ENCODE measurements around the gene PCDHGA1. TPM values are rescaled to one million over a fixed set of nuclear protein-coding genes. Genes with fewer than 3 reads are reported as not detected.
"Not testable (repeated sequence)": the region's sequence is repeated elsewhere in the genome, so short reads cannot be mapped to it uniquely, and the experiment has no call there.

Gene PCDHGA1
- total RNA-seq, 1 donor from 2014 or later, result 4.6 TPM

DNA sequence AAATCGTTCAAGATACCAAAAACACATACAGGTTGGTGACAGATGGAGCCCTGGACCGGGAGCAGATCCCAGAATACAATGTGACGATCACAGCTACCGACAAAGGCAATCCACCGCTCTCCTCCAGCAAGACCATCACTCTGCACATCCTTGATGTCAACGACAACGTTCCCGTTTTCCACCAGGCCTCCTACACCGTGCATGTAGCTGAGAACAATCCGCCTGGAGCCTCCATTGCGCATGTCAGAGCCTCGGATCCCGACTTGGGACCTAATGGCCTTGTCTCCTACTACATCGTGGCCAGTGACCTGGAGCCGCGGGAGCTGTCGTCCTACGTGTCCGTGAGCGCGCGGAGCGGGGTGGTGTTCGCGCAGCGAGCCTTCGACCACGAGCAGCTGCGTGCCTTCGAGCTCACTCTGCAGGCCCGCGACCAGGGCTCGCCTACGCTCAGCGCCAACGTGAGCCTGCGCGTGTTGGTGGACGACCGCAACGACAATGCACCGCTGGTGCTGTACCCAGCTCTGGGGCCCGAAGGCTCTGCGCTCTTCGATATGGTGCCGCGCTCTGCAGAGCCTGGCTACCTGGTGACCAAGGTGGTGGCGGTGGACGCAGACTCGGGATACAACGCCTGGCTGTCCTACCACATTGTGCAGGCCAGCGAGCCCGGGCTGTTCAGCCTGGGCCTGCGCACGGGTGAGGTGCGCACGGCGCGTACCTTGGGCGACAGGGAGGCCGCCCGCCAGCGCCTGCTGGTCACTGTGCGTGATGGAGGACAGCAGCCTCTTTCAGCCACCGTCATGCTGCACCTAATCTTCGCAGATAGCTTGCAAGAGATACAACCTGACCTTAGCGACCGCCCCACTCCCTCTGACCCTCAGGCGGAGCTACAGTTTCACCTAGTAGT is 41.5 kb downstream of the PCDHGA1 start:
- intact Hi-C loops (cut with DNase I), result loop anchor here (2.0 kb wide), 1 partner anchor 19 kb away; no protein-coding TSS in a partner anchor

DNA sequence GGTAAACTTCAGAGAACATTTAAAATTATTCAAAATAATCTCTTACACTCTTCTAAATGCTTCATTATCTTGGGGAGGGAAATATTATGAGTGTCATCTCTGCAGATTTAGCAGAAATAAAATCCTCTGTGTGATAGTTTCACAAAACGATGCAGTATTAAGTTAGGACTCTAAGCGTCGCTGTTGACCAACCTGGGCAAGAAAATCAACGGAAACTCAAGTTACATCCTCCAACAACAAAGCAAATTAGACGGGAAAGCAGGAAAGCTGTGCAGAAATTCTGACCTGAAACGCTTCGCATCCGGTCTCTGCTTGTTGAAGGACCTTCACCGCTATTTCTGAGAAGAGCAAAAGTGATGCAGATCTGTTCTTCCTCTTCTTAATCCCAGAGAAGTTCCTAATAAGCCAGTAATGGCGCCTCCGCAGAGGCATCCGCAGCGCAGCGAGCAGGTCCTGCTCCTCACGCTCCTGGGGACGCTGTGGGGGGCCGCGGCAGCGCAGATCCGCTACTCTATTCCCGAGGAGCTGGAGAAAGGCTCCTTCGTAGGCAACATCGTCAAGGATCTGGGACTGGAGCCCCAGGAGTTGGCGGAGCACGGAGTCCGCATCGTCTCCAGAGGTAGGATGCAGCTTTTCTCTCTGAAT is 43.5 kb downstream of the PCDHGA1 start, which contains the start of gene PCDHGA6:
PCDHGA6 (plus strand) TSS at position 219 of the 645 bp plus-strand sequence; CDS start at position 412, 193 bp downstream.
- intact Hi-C loops (cut with DNase I), result no loop called here
- no peak for DNase-seq (ENCODE audit: low spot score)

More for the DNA sequence above, 41.5 kb downstream of the PCDHGA1 start:
- DNase-seq (ENCODE audit: low spot score), result no peak

DNA sequence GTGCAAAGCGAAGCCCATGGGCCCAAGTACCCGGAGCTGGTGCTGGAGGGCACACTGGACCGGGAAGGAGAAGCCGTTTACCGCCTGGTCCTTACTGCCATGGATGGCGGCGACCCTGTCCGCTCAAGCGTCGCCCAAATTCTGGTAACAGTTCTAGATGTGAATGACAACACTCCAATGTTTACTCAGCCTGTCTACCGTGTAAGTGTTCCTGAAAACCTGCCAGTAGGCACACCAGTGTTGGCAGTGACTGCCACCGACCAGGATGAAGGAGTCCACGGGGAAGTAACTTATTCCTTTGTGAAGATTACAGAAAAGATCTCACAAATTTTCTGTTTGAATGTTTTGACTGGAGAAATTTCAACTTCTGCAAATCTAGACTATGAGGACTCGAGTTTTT is 44.3 kb downstream of the PCDHGA1 start:
- intact Hi-C loops (cut with DNase I), result no loop called here

DNA sequence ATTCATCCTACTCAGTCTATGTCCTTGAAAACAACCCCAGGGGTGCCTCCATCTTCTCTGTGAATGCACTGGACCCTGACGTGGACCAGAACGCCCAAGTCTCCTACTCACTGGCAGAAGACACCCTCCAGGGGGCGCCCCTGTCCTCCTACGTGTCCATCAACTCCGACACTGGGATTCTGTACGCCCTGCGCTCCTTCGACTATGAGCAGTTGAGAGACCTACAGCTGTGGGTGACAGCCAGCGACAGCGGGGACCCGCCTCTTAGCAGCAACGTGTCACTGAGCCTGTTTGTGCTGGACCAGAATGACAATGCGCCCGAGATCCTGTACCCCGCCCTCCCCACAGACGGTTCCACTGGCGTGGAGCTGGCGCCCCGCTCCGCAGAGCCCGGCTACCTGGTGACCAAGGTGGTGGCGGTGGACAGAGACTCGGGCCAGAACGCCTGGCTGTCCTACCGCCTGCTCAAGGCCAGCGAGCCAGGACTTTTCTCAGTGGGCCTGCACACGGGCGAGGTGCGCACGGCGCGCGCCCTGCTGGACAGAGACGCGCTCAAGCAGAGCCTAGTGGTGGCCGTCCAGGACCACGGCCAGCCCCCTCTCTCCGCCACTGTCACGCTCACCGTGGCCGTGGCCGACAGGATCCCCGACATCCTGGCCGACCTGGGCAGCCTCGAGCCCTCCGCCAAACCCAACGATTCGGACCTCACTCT is 45.3 kb downstream of the PCDHGA1 start:
- DNase-seq (ENCODE audit: low spot score); intact Hi-C loops (cut with DNase I): not testable (repeated sequence)

More for the DNA sequence above, 44.3 kb downstream of the PCDHGA1 start:
- DNase-seq (ENCODE audit: low spot score), result no peak

DNA sequence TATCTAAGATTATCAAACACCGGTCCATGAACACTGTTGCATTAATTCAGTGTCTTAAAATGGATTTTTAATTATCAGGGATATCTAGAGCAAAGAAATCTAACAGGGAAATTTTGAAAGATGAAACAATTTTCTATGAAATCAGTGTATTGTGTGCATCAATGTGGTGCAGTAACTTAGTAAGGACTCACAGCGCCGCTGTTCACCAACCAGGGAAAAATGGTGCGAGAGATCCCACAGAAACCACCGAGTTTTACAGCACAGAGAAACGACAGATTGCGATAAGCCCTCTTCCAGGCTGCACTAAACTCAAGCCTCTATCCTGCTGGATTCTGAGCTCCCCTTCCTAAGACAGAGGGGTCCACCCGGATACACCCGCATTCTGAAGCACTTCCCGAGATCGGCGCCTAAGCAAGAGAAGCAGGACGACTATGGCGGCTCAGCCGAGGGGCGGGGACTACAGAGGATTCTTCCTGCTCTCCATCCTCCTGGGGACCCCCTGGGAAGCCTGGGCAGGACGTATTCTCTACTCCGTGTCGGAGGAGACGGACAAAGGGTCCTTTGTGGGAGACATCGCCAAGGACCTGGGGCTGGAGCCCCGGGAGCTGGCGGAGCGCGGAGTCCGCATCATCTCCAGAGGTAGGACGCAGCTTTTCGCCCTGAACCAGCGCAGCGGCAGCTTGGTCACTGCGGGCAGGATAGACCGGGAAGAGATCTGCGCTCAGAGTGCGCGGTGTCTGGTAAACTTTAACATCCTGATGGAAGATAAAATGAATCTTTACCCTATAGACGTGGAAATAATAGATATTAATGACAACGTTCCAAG is 52.4 kb downstream of the PCDHGA1 start, which contains the start of gene PCDHGA7:
PCDHGA7 (plus strand) TSS at position 274 of the 826 bp plus-strand sequence; CDS start at position 432, 158 bp downstream.
- intact Hi-C loops (cut with DNase I), result no loop called here
- DNase-seq (ENCODE audit: low spot score), result no peak

DNA sequence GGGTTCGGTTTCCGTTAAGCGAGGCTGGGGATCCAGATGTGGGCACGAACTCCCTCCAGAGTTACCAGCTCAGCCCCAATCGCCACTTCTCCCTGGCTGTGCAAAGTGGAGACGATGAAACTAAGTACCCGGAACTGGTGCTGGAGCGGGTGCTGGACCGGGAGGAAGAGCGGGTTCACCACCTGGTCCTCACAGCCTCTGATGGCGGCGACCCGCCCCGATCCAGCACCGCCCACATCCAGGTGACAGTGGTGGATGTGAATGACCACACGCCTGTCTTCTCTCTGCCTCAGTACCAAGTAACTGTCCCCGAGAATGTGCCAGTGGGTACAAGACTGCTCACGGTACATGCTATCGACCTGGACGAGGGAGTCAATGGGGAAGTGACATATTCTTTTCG is 53.0 kb downstream of the PCDHGA1 start:
- intact Hi-C loops (cut with DNase I), result no loop called here
- no peak for DNase-seq (ENCODE audit: low spot score)

DNA sequence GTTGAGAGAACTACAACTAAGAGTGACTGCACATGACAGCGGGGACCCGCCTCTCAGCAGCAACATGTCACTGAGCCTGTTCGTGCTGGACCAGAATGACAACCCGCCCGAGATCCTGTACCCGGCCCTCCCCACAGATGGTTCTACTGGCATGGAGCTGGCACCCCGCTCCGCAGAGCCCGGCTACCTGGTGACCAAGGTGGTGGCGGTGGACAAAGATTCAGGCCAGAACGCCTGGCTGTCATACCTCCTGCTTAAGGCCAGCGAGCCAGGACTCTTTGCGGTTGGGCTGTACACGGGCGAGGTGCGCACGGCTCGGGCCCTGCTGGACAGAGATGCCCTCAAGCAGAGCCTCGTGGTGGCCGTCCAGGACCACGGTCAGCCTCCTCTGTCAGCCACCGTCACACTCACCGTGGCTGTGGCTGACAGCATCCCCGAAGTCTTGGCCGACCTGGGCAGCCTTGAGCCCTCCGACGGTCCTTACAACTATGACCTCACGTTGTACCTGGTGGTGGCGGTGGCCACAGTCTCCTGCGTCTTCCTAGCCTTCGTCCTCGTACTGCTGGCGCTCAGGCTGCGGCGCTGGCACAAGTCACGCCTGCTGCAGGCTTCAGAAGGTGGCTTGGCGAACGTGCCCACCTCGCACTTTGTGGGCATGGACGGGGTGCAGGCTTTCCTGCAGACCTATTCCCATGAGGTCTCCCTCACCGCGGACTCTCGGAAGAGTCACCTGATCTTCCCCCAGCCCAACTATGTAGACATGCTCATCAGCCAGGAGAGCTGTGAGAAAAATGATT is 54.4 kb downstream of the PCDHGA1 start:
- no peak for DNase-seq (ENCODE audit: low spot score)
- intact Hi-C loops (cut with DNase I), result no loop called here

DNA sequence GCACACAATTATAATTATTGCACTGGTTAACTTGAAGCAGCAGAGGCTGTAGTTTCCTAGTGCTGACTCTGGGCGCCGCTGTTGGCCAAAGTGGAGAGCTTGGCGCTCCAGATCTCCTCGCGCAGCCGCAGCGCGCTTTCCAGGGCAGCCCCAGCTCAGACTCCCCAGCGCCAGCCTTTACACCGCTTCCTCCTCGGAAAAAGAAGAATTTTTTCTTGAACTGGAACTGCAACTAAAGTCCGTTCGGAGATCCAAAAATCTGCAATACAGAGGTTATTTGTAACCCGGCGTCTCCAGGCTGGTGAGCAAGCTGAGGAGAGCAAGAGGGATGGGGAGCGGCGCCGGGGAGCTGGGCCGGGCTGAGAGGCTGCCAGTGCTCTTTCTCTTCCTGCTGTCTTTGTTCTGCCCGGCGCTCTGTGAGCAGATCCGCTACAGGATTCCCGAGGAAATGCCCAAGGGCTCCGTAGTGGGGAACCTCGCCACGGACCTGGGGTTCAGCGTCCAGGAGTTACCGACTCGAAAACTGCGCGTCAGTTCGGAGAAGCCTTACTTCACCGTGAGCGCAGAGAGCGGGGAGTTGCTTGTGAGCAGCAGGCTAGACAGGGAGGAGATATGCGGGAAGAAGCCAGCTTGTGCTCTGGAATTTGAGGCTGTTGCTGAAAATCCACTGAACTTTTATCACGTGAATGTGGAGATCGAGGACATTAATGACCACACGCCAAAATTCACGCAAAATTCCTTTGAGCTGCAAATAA is 57.4 kb downstream of the PCDHGA1 start, which contains the start of gene PCDHGB4:
PCDHGB4 (plus strand) TSS at position 142 of the 755 bp plus-strand sequence; CDS start at position 329, 187 bp downstream.
- intact Hi-C loops (cut with DNase I); DNase-seq (ENCODE audit: low spot score): not testable (repeated sequence)

DNA sequence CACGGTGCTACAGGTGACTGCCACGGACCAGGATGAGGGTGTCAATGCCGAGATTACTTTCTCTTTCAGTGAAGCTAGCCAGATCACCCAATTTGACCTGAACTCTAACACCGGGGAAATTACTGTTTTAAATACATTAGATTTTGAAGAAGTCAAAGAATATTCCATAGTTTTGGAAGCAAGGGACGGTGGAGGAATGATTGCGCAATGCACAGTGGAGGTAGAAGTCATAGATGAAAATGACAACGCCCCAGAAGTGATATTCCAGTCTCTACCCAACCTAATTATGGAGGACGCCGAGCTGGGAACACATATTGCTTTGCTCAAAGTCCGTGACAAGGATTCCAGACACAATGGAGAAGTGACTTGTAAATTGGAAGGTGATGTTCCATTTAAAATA is 58.3 kb downstream of the PCDHGA1 start:
- intact Hi-C loops (cut with DNase I), result no loop called here
- no peak for DNase-seq (ENCODE audit: low spot score)

DNA sequence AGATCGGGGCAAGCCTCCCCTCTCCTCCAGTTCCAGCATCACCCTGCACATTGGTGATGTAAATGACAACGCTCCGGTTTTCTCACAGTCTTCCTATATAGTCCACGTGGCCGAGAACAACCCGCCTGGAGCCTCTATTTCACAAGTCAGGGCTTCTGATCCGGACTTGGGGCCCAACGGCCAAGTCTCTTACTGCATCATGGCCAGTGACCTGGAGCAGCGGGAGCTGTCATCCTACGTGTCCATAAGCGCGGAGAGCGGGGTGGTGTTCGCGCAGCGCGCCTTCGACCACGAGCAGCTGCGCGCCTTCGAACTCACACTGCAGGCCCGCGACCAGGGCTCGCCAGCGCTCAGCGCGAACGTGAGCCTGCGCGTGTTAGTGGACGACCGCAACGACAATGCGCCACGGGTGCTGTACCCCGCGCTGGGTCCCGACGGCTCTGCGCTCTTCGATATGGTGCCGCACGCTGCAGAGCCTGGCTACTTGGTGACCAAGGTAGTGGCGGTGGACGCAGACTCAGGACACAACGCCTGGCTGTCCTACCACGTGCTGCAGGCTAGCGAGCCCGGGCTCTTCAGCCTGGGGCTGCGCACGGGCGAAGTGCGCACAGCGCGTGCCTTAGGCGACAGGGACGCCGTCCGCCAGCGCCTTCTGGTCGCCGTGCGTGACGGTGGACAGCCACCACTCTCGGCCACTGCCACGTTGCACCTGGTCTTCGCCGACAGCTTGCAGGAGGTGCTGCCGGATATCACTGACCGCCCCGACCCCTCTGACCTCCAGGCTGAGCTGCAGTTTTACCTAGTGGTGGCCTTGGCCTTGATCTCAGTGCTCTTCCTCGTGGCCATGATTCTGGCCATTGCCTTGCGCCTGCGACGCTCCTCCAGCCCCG is 59.1 kb downstream of the PCDHGA1 start:
- intact Hi-C loops (cut with DNase I), result loop anchor here (2.0 kb wide), 1 partner anchor 19 kb away; the partner anchor contains the start of gene PCDHGB3
- DNase-seq (ENCODE audit: low spot score), result no peak

DNA sequence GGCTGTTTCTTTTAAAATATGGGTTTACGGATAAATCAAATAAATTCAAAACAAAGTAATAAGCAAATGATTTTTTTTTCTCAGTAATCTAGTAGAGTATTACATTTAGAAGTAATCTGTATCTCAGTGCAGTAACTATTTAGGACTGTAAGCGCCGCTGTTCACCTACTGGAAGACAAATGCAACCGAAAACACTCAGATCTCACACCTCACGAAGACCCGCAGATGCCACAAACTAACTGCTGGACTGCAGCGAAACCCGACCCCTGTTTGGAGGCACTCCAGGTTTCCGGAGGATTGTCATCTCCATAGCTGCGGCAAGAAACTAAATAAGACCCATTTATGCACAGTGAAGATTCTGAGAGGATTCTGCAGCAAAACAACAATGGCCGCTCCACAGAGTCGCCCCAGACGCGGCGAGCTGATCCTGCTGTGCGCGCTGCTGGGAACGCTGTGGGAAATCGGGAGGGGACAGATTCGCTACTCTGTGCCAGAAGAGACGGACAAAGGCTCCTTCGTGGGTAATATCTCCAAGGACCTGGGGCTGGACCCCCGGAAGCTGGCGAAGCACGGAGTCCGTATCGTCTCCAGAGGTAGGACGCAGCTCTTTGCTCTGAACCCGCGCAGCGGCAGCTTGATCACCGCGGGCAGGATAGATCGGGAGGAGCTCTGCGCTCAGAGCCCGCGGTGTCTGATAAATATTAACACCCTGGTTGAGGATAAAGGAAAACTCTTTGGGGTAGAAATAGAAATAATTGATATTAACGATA is 62.3 kb downstream of the PCDHGA1 start, which contains the start of gene PCDHGA8:
PCDHGA8 (plus strand) TSS at position 205 of the 770 bp plus-strand sequence; CDS start at position 386, 181 bp downstream.
- DNase-seq (ENCODE audit: low spot score), result no peak
- intact Hi-C loops (cut with DNase I), result no loop called here

DNA sequence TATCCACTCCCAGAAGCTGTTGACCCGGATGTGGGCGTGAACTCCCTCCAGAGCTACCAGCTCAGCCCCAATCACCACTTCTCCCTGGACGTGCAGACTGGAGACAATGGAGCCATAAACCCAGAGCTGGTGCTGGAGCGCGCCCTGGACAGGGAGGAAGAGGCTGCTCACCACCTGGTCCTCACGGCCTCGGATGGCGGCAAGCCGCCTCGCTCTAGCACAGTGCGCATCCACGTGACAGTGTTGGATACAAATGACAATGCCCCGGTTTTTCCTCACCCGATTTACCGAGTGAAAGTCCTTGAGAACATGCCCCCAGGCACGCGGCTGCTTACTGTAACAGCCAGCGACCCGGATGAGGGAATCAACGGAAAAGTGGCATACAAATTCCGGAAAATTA is 63.0 kb downstream of the PCDHGA1 start:
- DNase-seq (ENCODE audit: low spot score), result no peak
- intact Hi-C loops (cut with DNase I), result no loop called here

DNA sequence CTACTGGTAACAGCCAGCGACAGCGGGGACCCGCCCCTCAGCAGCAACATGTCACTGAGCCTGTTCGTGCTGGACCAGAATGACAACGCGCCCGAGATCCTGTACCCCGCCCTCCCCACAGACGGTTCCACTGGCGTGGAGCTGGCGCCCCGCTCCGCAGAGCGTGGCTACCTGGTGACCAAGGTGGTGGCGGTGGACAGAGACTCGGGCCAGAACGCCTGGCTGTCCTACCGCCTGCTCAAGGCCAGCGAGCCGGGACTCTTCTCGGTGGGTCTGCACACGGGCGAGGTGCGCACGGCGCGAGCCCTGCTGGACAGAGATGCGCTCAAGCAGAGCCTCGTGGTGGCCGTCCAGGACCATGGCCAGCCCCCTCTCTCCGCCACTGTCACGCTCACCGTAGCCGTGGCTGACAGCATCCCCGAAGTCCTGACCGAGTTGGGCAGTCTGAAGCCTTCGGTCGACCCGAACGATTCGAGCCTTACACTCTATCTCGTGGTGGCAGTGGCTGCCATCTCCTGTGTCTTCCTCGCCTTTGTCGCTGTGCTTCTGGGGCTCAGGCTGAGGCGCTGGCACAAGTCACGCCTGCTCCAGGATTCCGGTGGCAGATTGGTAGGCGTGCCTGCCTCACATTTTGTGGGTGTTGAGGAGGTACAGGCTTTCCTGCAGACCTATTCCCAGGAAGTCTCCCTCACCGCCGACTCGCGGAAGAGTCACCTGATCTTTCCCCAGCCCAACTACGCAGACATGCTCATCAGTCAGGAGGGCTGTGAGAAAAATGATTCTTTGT is 64.3 kb downstream of the PCDHGA1 start:
- intact Hi-C loops (cut with DNase I); DNase-seq (ENCODE audit: low spot score): not testable (repeated sequence)

DNA sequence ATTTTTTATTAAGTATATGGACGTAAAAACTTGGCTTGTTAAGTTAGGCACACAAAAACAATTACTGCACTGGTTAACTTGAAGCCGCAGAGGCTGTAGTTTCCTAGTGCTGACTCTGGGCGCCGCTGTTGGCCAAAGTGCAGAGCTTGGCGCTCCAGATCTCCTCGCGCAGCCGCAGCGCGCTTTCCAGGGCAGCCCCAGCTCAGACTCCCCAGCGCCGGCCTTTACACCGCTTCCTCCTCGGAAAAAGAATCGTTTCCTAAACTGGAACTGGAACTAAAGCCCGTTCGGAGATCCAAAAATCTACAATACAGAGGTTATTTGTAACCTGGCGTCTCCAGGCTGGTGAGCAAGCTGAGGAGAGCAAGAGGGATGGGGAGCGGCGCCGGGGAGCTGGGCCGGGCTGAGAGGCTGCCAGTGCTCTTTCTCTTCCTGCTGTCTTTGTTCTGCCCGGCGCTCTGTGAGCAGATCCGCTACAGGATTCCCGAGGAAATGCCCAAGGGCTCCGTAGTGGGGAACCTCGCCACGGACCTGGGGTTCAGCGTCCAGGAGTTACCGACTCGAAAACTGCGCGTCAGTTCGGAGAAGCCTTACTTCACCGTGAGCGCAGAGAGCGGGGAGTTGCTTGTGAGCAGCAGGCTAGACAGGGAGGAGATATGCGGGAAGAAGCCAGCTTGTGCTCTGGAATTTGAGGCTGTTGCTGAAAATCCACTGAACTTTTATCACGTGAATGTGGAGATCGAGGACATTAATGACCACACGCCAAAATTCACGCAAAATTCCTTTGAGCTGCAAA is 67.6 kb downstream of the PCDHGA1 start, which contains the start of gene PCDHGB5:
PCDHGB5 (plus strand) TSS at position 192 of the 796 bp plus-strand sequence; CDS start at position 373, 181 bp downstream.
- DNase-seq (ENCODE audit: low spot score); intact Hi-C loops (cut with DNase I): not testable (repeated sequence)
